COLO829 (cell line): ENCODE data around the gene WWC1.

Experiments used
- DNase-seq: peaks from one replicate; pipeline ENCODE4 v3.0.0; 2012; ENCODE audit warnings: low spot score

WWC1 gene

GRCh38 chr5:168364750-168365550 lies 73.5 kb downstream of the WWC1 start:
- DNase-seq = peak; percentile 48

- no peak for DNase-seq
Measured at GRCh38 chr5:168365581-168366081, 74.2 kb downstream of the WWC1 start.

GRCh38 chr5:168366116-168366515 lies 74.7 kb downstream of the WWC1 start:
- DNase-seq = peak; percentile 59

- DNase-seq = no peak
Measured at GRCh38 chr5:168368854-168369253, 77.4 kb downstream of the WWC1 start.

GRCh38 chr5:168370831-168371230 lies 79.4 kb downstream of the WWC1 start:
- no peak for DNase-seq

- DNase-seq = no peak
Measured at GRCh38 chr5:168372356-168372946, 81.0 kb downstream of the WWC1 start.

- DNase-seq = no peak
Measured at GRCh38 chr5:168374532-168374931, 83.1 kb downstream of the WWC1 start.

GRCh38 chr5:168375214-168375613 lies 83.8 kb downstream of the WWC1 start:
- DNase-seq = no peak

- DNase-seq = no peak
Measured at GRCh38 chr5:168377525-168377924, 86.1 kb downstream of the WWC1 start.

GRCh38 chr5:168378741-168379140 lies 87.3 kb downstream of the WWC1 start:
- no peak for DNase-seq

GRCh38 chr5:168382421-168382820 lies 91.0 kb downstream of the WWC1 start:
- no peak for DNase-seq

- DNase-seq = no peak
Measured at GRCh38 chr5:168390491-168390890, 99.0 kb downstream of the WWC1 start.

- no peak for DNase-seq
Measured at GRCh38 chr5:168393773-168394172, 102.3 kb downstream of the WWC1 start.

GRCh38 chr5:168400429-168401220 lies 109.2 kb downstream of the WWC1 start:
- no peak for DNase-seq

- no peak for DNase-seq
Measured at GRCh38 chr5:168401226-168401625, 109.8 kb downstream of the WWC1 start.

GRCh38 chr5:168401880-168402279 lies 110.4 kb downstream of the WWC1 start:
- no peak for DNase-seq

- DNase-seq = peak; percentile 69
Measured at GRCh38 chr5:168404365-168404764, 112.9 kb downstream of the WWC1 start.

GRCh38 chr5:168407211-168407610 lies 115.8 kb downstream of the WWC1 start:
- DNase-seq = no peak

- DNase-seq = peak; percentile 13
Measured at GRCh38 chr5:168408561-168409305, 117.3 kb downstream of the WWC1 start.

- peak; percentile 77 for DNase-seq
Measured at GRCh38 chr5:168409591-168410458, 118.4 kb downstream of the WWC1 start.

GRCh38 chr5:168411871-168412270 lies 120.4 kb downstream of the WWC1 start:
- DNase-seq = no peak
